ENCODE measurements around the gene FAR1.
"Not testable (repeated sequence)": the region's sequence is repeated elsewhere in the genome, so short reads cannot be mapped to it uniquely, and the experiment has no call there.

The FAR1 gene

GRCh38 chr11:13705710-13706109, 37.2 kb downstream of the FAR1 start:
- no peak for DNase-seq (ENCODE audit: low read depth)

GRCh38 chr11:13713982-13714381, 45.5 kb downstream of the FAR1 start:
- no peak for DNase-seq (ENCODE audit: low read depth)

- DNase-seq (ENCODE audit: low read depth) = peak; percentile 16
These were observed 48.9 kb downstream of the FAR1 start for GRCh38 chr11:13717331-13717730.

GRCh38 chr11:13718394-13718793, 49.9 kb downstream of the FAR1 start:
- DNase-seq (ENCODE audit: low read depth) = no peak

- DNase-seq (ENCODE audit: low read depth) = no peak
These were observed 52.5 kb downstream of the FAR1 start for GRCh38 chr11:13720940-13721339.

GRCh38 chr11:13721760-13722159, 53.3 kb downstream of the FAR1 start:
- no peak for DNase-seq (ENCODE audit: low read depth)

- DNase-seq (ENCODE audit: low read depth) = no peak
These were observed 58.0 kb downstream of the FAR1 start for GRCh38 chr11:13726456-13726855.

- no peak for DNase-seq (ENCODE audit: low read depth)
These were observed 59.6 kb downstream of the FAR1 start for GRCh38 chr11:13728076-13728475.

- DNase-seq (ENCODE audit: low read depth) = no peak
These were observed 66.1 kb downstream of the FAR1 start for GRCh38 chr11:13734530-13734929.

GRCh38 chr11:13745165-13745564, 76.7 kb downstream of the FAR1 start:
- no peak for DNase-seq (ENCODE audit: low read depth)

GRCh38 chr11:13753316-13753715, 84.8 kb downstream of the FAR1 start:
- not testable (repeated sequence) for DNase-seq (ENCODE audit: low read depth)

- no peak for DNase-seq (ENCODE audit: low read depth)
These were observed 90.6 kb downstream of the FAR1 start for GRCh38 chr11:13759050-13759449.

- no peak for DNase-seq (ENCODE audit: low read depth)
These were observed 91.6 kb downstream of the FAR1 start for GRCh38 chr11:13760115-13760514.

GRCh38 chr11:13761250-13761649, 92.8 kb downstream of the FAR1 start:
- DNase-seq (ENCODE audit: low read depth) = no peak

GRCh38 chr11:13761716-13762115, 93.2 kb downstream of the FAR1 start:
- DNase-seq (ENCODE audit: low read depth) = no peak

GRCh38 chr11:13762718-13763117, 94.2 kb downstream of the FAR1 start:
- no peak for DNase-seq (ENCODE audit: low read depth)

GRCh38 chr11:13763341-13763740, 94.9 kb downstream of the FAR1 start:
- DNase-seq (ENCODE audit: low read depth) = no peak

- DNase-seq (ENCODE audit: low read depth) = no peak
These were observed 97.4 kb downstream of the FAR1 start for GRCh38 chr11:13765886-13766285.

GRCh38 chr11:13767471-13767870, 99.0 kb downstream of the FAR1 start:
- no peak for DNase-seq (ENCODE audit: low read depth)

GRCh38 chr11:13769188-13769587, 100.7 kb downstream of the FAR1 start:
- no peak for DNase-seq (ENCODE audit: low read depth)

GRCh38 chr11:13771151-13771550, 102.7 kb downstream of the FAR1 start:
- no peak for DNase-seq (ENCODE audit: low read depth)

GRCh38 chr11:13772223-13773046, 104.0 kb downstream of the FAR1 start:
- peak; percentile 48 for DNase-seq (ENCODE audit: low read depth)

- no peak for DNase-seq (ENCODE audit: low read depth)
These were observed 107.0 kb downstream of the FAR1 start for GRCh38 chr11:13775471-13775870.

- DNase-seq (ENCODE audit: low read depth) = no peak
These were observed 107.8 kb downstream of the FAR1 start for GRCh38 chr11:13776134-13776815.

Measured in fibroblast of the conjunctiva (primary cell).